ENCODE results near the gene ZSCAN31.

DNA sequence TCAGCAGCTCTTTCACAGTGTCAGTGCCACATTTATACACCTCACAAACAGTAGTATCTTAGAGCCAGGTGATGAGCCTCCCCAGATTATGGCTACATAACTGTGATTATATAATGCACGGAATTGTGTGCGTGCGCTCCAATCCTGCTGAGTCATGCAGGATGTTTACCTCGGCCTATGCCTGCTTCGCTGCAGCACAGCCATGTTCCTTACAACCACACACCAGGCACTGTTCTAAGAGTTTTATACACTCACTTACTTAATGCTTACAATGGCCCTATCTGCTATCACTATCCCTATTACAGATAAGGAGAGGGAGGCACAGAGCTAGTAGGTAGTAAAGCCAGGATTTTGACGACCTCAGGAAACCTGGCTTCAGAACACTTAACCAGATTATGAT lies 21.1 kb upstream of the ZSCAN31 start:
- TF ChIP-seq POLR2A (IDR thresholded peaks at IDR 0.05) (no peak), CTCF (IDR thresholded peaks at IDR 0.05) (no peak)
